Amygdala (tissue), 56 donors: ENCODE data around the gene SLC17A5.
"Not testable (repeated sequence)": the region's sequence is repeated elsewhere in the genome, so short reads cannot be mapped to it uniquely, and the experiment has no call there.

Experiments
- DNase-seq, 56 donors: peaks; one replicate each; lab custom pipeline; 2025; lab: John Stamatoyannopoulos, UW

The SLC17A5 gene

GRCh38 chr6:73653571-73654424, at the start of gene SLC17A5:
Gene SLC17A5, minus strand, starts transcription at chr6:73653992. Its CDS starts 106 bp downstream, at chr6:73653886.
- peak; percentile 27 to 95 (median 86) for DNase-seq

GRCh38 chr6:73703466-73703865, 49.7 kb upstream of the SLC17A5 start:
- DNase-seq, result no peak

GRCh38 chr6:73702444-73702843, 48.7 kb upstream of the SLC17A5 start:
- peak in 1 of 56 donors; percentile 8 for DNase-seq

- no peak for DNase-seq
These were observed 46.1 kb upstream of the SLC17A5 start for GRCh38 chr6:73699676-73700459.

GRCh38 chr6:73696966-73697655, 43.3 kb upstream of the SLC17A5 start:
- no peak for DNase-seq

- peak in 24 of 56 donors; percentile 3 to 62 (median 26) for DNase-seq
These were observed 42.0 kb upstream of the SLC17A5 start, which contains the start of gene CD109 for GRCh38 chr6:73695619-73696421. Gene CD109, plus strand, starts transcription at chr6:73696203. Its CDS starts 13 bp downstream, at chr6:73696216.

GRCh38 chr6:73694711-73695411, 41.1 kb upstream of the SLC17A5 start:
- DNase-seq, result peak in 22 of 56 donors; percentile 3 to 61 (median 18)

GRCh38 chr6:73691512-73691911, 37.7 kb upstream of the SLC17A5 start:
- DNase-seq, result no peak

- DNase-seq, result no peak
These were observed 36.3 kb upstream of the SLC17A5 start for GRCh38 chr6:73690056-73690455.

- no peak for DNase-seq
These were observed 34.6 kb upstream of the SLC17A5 start for GRCh38 chr6:73688351-73688750.

GRCh38 chr6:73683574-73683973, 29.8 kb upstream of the SLC17A5 start:
- DNase-seq, result not testable (repeated sequence)

GRCh38 chr6:73680289-73680918, 26.6 kb upstream of the SLC17A5 start:
- DNase-seq, result no peak

GRCh38 chr6:73679846-73680245, 26.1 kb upstream of the SLC17A5 start:
- not testable (repeated sequence) for DNase-seq

GRCh38 chr6:73679009-73679408, 25.2 kb upstream of the SLC17A5 start:
- DNase-seq, result no peak

- peak in 47 of 56 donors; percentile 3 to 89 (median 40) for DNase-seq
These were observed 21.8 kb upstream of the SLC17A5 start for GRCh38 chr6:73675466-73676098.

GRCh38 chr6:73671911-73672685, 18.3 kb upstream of the SLC17A5 start:
- DNase-seq, result no peak

GRCh38 chr6:73669005-73669404, 15.2 kb upstream of the SLC17A5 start:
- DNase-seq, result no peak
